K562 (cell line): ENCODE data around the gene WWC2. TPM values are rescaled to one million over a fixed set of nuclear protein-coding genes. Genes with fewer than 3 reads are reported as not detected.
A peak's percentile ranks its signal among the peaks of the same experiment; 100 is the strongest.

Source experiments
- ATAC-seq: fragments of 200-7000 bp; cut with Tn5 transposase; 3 replicates; pipeline ENCODE4 v1.9.1; 2020; ENCODE audit warnings: moderate library complexity
- BruUV-seq: library from RNA; stranded (reverse); fragments of 400-500 nt; replicated peaks from 2 replicates; lab custom pipeline; 2021; lab: Mats Ljungman, UMichigan
- CTCF ChIA-PET: fragments of 300-600 bp; formaldehyde crosslinking; extraction: SDS; loops from one replicate; lab custom pipeline; 2021; ENCODE audit warnings: low intra/inter-chr PET ratio; lab: Yijun Ruan, JAX
- POLR2A ChIA-PET: fragments of 300-600, 350-650 bp; sonication (Branson Sonifier 250); formaldehyde crosslinking; extraction: SDS; loops from one replicate; lab custom pipeline; 2021; ENCODE audit warnings: antibody characterized with exemption, inconsistent platforms; lab: Yijun Ruan, JAX
- DNase-seq, 4 experiments: peaks; one replicate each; pipeline versions ENCODE4 v3.0.0 to v3.0.0-alpha.2; 2011 to 2018; ENCODE audit warnings: low spot score in 3 of 4, mixed read lengths in 3 of 4; ENCODE audit errors: extremely low read depth in 1 of 4
- FAIRE-seq: peaks from 2 replicates; lab custom pipeline; 2011; peaks lifted over from hg19 to GRCh38; lab: Jason Lieb, UNC
- H2AFZ ChIP-seq: 2 replicates; pipeline ENCODE4 v1.6.0; 2011; ENCODE audit warnings: low read depth, low read length, control low read depth, inconsistent platforms
- H3K27ac ChIP-seq: fragments of 200-600 bp; 3 replicates; pipeline ENCODE4 v1.8.0; 2011; ENCODE audit warnings: low read depth, mild to moderate bottlenecking, control low read depth, inconsistent platforms, low read length, moderate library complexity, mixed read lengths; ENCODE audit errors: extremely low read depth
- H3K27me3 ChIP-seq, 2 experiments: fragments of 300-600 bp in 1 of 2; 2 replicates in 1 of 2; 3 replicates in 1 of 2; pipeline versions ENCODE4 v1.6.0 to v1.8.0; 2011; ENCODE audit warnings: inconsistent platforms in 2 of 2, low read length in 2 of 2, mild to moderate bottlenecking in 1 of 2, mixed read lengths in 1 of 2, moderate library complexity in 1 of 2; ENCODE audit not compliant: control insufficient read depth in 2 of 2, insufficient read depth in 2 of 2
- H3K36me3 ChIP-seq: fragments of 300-600 bp; 3 replicates; pipeline ENCODE4 v1.8.0; 2011; ENCODE audit warnings: mild to moderate bottlenecking, low read length, inconsistent platforms; ENCODE audit not compliant: control insufficient read depth, insufficient read depth
- H3K4me1 ChIP-seq, 2 experiments: fragments of 200-600 bp in 1 of 2; replicated peaks in 1 of 2; 2 replicates in 1 of 2; 3 replicates in 1 of 2; pipeline versions ENCODE4 v1.5.1 to v1.8.0; 2011; ENCODE audit warnings: inconsistent platforms in 2 of 2, low read length in 2 of 2, mild to moderate bottlenecking in 1 of 2, mixed read lengths in 1 of 2, moderate library complexity in 1 of 2; ENCODE audit not compliant: control insufficient read depth in 2 of 2, insufficient read depth in 2 of 2
- H3K4me2 ChIP-seq: 2 replicates; pipeline ENCODE4 v1.6.1; 2011; ENCODE audit warnings: low read length, control low read depth, inconsistent platforms, mixed read lengths; ENCODE audit not compliant: insufficient read depth
- H3K4me3 ChIP-seq: fragments of 200-600 bp; sonication (generic), shearing (Covaris generic); 2 replicates; pipeline ENCODE4 v1.5.1; 2016; ENCODE audit warnings: control low read depth, inconsistent platforms
- H3K79me2 ChIP-seq: fragments of 200-600 bp; 3 replicates; pipeline ENCODE4 v1.8.0; 2011; ENCODE audit warnings: low read length, inconsistent platforms; ENCODE audit not compliant: control insufficient read depth, insufficient read depth
- H3K9ac ChIP-seq, 2 experiments: 2 replicates each; pipeline versions ENCODE4 v1.6.0 to v1.6.1; 2011; ENCODE audit warnings: low read depth in 2 of 2, low read length in 2 of 2, control low read depth in 1 of 2, inconsistent platforms in 1 of 2, mild to moderate bottlenecking in 1 of 2, mixed read lengths in 1 of 2; ENCODE audit not compliant: insufficient read depth in 1 of 2
- H3K9me1 ChIP-seq: one replicate; pipeline ENCODE4 v1.6.0; 2011; ENCODE audit warnings: inconsistent platforms, mild to moderate bottlenecking, low read length, moderate library complexity; ENCODE audit not compliant: control insufficient read depth, insufficient read depth
- H3K9me3 ChIP-seq: replicated peaks from 2 replicates; pipeline ENCODE4 v1.5.1; 2011; ENCODE audit warnings: low read depth, low read length, inconsistent platforms; ENCODE audit not compliant: control insufficient read depth, insufficient read depth
- H4K20me1 ChIP-seq: replicated peaks from 2 replicates; pipeline ENCODE4 v1.6.1; 2011; ENCODE audit warnings: low read length, inconsistent platforms, mixed read lengths; ENCODE audit not compliant: control insufficient read depth, insufficient read depth
- C11orf30 ChIP-seq: fragments of 450-650 bp; IDR thresholded peaks from 2 replicates; pipeline ENCODE4 v1.6.1; 2016; ENCODE audit warnings: low read depth, mild to moderate bottlenecking
- HDAC6 ChIP-seq: IDR thresholded peaks from 2 replicates; pipeline ENCODE4 v1.6.1; 2012; ENCODE audit warnings: low read depth, mild to moderate bottlenecking, control low read depth, inconsistent platforms, low read length, moderate library complexity
- MEIS2 ChIP-seq: fragments of 450-650 bp; IDR thresholded peaks from 2 replicates; pipeline ENCODE4 v1.6.1; 2014; ENCODE audit warnings: mild to moderate bottlenecking; ENCODE audit not compliant: partially characterized antibody
- NRF1 ChIP-seq, 2 experiments: fragments of 450-650 bp; IDR thresholded peaks in 1 of 2; conservative IDR thresholded peaks in 1 of 2; 2 replicates each; pipeline ENCODE4 v1.6.1; 2014; ENCODE audit warnings: mild to moderate bottlenecking in 2 of 2
- SRSF7 ChIP-seq: fragments of 200-400 bp; formaldehyde crosslinking; optimal IDR thresholded peaks from 2 replicates; pipeline ENCODE3; 2017; ENCODE audit warnings: mild to moderate bottlenecking, low read depth, low read length
- TBL1XR1 ChIP-seq, 2 experiments: IDR thresholded peaks; 2 replicates each; pipeline ENCODE4 v1.6.1; 2012; ENCODE audit warnings: improper control_type of control experiment in 2 of 2, low read length in 2 of 2, mild to moderate bottlenecking in 1 of 2
- XRCC5 ChIP-seq: fragments of 200-400 bp; formaldehyde crosslinking; IDR thresholded peaks from 2 replicates; pipeline ENCODE4 v1.6.1; 2017; ENCODE audit warnings: low read depth, mild to moderate bottlenecking, low read length
- ZC3H8 ChIP-seq: fragments of 450-650 bp; IDR thresholded peaks from 2 replicates; pipeline ENCODE4 v1.6.1; 2017
- WGBS: fragments of 100-300 bp; shearing (Covaris generic); methylation state at CpG from one replicate; pipeline ENCODE4 v1.1.6; 2016; ENCODE audit warnings: low coverage, mixed read lengths; ENCODE audit not compliant: insufficient coverage; ENCODE audit errors: missing lambda C conversion rate; 5-methylcytosine and 5-hydroxymethylcytosine counted together
- in situ Hi-C: fragments of 300-500 bp; cut with MboI; formaldehyde crosslinking; loops from 4 replicates; pipeline ENCODE4 v1.15.0; 2018; ENCODE audit warnings: inconsistent platforms, mixed read lengths
- intact Hi-C: fragments of 100-400 bp; cut with micrococcal nuclease; formaldehyde crosslinking; loops from 2 replicates; pipeline ENCODE4 v1.14.2; 2022
- polyA plus RNA-seq, 8 experiments: library from polyadenylated mRNA; depleted of rRNA in 4 of 8; stranded (reverse) in 5 of 8; unstranded in 3 of 8; fragments of >200 nt; fragmentation: Nextera tagmentation in 2 of 8; fragmentation: Illumina TruSeq in 1 of 8; extraction: Ambion mirVana in 2 of 8; extraction: Trizol in 1 of 8; gene quantifications; 2 replicates each; pipeline versions ENCODE4 v1.2.1 to v1.2.3, GENCODE V29; 2011 to 2014; ENCODE audit warnings: inconsistent platforms in 1 of 8, missing spikeins in 1 of 8
- total RNA-seq, 7 experiments: library from RNA; depleted of rRNA in 6 of 7; stranded (reverse); fragments of >200 nt in 6 of 7; fragmentation: Illumina TruSeq in 2 of 7; extraction: Trizol in 2 of 7; gene quantifications; 2 replicates each; pipeline versions ENCODE4 v1.2.1 to v1.2.3, GENCODE V29; 2011 to 2021; ENCODE audit warnings: low replicate concordance in 1 of 7
- TF ChIP-seq, protein P1 (sequence below): fragments of 450-650 bp; IDR thresholded peaks from 2 replicates; pipeline ENCODE4 v1.6.1; 2016; ENCODE audit warnings: mild to moderate bottlenecking
- TF ChIP-seq, protein P2 (sequence below), 2 experiments: IDR thresholded peaks in 1 of 2; conservative IDR thresholded peaks in 1 of 2; 2 replicates each; pipeline ENCODE4 v1.6.1; 2016; ENCODE audit warnings: low read depth in 2 of 2, mild to moderate bottlenecking in 1 of 2, missing compliant biosample characterization in 1 of 2, missing genetic modification characterization in 1 of 2, moderate library complexity in 1 of 2

The WWC2 gene
- total and polyA plus RNA-seq, 9 of the 15 experiments (the other 6 are each of a cell fraction or from before 2014, with no cell fraction given): 3.7 to 39.4 (median 19.6) TPM

DNA sequence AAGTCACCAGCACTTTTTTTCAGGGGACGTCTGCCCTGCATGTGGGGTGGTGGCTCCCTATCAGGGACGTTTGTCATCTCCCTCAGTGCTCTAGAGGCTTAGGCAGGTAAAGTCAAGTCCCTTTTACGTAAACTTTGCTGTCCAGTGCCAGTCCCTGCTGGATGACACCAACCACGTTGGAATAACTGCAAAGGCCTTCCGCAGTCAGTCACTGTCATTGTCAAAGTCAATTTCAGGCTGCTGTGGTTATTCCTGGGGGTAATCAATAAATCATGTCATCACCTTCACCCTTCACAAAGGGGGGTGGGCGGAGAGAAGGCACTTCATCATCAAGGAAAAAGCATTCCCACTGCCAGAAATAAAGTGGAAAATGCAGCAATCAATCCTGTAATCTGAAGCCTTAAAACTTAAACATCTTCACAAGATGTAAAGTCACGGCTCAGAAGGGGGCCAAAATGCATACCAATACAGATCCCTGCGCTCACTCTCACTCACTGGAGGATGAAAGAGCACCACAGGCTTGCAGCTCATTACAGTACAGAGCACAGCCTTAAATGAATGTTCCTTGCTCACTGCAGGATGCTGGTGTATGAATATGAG lies 164.8 kb downstream of the WWC2 start:
- H3K79me2 ChIP-seq: no peaks in the 10 kb centered on the region

More for the DNA sequence above, 164.8 kb downstream of the WWC2 start:
- Histone ChIP-seq H3K4me1 (peaks cover 0 to 4% of the 10 kb centered on the region in 2 experiments; a peak in 3 of 5 replicates), H3K9ac (no peak overlapping the region), H2AFZ (no peak overlapping the region), H3K27me3 (no peaks in the 10 kb centered on the region), H3K27ac (no peak overlapping the region), H3K9me1 (no peaks in the 10 kb centered on the region), H4K20me1 (no peaks in the 10 kb centered on the region), H3K9me3 (no peaks in the 10 kb centered on the region), H3K4me3 (no peak overlapping the region), H3K4me2 (no peak overlapping the region), H3K36me3 (peaks cover 48% of the 10 kb centered on the region)
- in situ Hi-C loops: loop anchor here (25.0 kb wide), 1 partner anchor 802 kb away; no protein-coding TSS in a partner anchor
- no peak for ATAC-seq
- no peak for DNase-seq
- POLR2A ChIA-PET: no interaction called here
- no peak for TF ChIP-seq ZC3H8
- TF ChIP-seq TBL1XR1 (IDR thresholded peaks at IDR 0.05; ENCODE audit: low read length in 2 of 2): no peak
- no peak for TF ChIP-seq HDAC6
- peak; percentile 35 for TF ChIP-seq MEIS2
- TF ChIP-seq, protein P1, sequence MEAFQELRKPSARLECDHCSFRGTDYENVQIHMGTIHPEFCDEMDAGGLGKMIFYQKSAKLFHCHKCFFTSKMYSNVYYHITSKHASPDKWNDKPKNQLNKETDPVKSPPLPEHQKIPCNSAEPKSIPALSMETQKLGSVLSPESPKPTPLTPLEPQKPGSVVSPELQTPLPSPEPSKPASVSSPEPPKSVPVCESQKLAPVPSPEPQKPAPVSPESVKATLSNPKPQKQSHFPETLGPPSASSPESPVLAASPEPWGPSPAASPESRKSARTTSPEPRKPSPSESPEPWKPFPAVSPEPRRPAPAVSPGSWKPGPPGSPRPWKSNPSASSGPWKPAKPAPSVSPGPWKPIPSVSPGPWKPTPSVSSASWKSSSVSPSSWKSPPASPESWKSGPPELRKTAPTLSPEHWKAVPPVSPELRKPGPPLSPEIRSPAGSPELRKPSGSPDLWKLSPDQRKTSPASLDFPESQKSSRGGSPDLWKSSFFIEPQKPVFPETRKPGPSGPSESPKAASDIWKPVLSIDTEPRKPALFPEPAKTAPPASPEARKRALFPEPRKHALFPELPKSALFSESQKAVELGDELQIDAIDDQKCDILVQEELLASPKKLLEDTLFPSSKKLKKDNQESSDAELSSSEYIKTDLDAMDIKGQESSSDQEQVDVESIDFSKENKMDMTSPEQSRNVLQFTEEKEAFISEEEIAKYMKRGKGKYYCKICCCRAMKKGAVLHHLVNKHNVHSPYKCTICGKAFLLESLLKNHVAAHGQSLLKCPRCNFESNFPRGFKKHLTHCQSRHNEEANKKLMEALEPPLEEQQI: no peak
- TF ChIP-seq XRCC5: no peak
- TF ChIP-seq, protein P2, sequence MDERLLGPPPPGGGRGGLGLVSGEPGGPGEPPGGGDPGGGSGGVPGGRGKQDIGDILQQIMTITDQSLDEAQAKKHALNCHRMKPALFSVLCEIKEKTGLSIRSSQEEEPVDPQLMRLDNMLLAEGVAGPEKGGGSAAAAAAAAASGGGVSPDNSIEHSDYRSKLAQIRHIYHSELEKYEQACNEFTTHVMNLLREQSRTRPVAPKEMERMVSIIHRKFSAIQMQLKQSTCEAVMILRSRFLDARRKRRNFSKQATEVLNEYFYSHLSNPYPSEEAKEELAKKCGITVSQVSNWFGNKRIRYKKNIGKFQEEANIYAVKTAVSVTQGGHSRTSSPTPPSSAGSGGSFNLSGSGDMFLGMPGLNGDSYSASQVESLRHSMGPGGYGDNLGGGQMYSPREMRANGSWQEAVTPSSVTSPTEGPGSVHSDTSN (CRISPR knock-in tag; IDR thresholded peaks at IDR 0.05; ENCODE audit: low read depth): no peak
- TF ChIP-seq, protein P2 (tag; conservative IDR thresholded peaks at IDR 0.05; ENCODE audit: low read depth): peak; percentile 45
- TF ChIP-seq C11orf30: no peak
- no peak for TF ChIP-seq SRSF7
- TF ChIP-seq NRF1 (conservative IDR thresholded peaks at IDR 0.05 in 1 of 2, IDR thresholded peaks at IDR 0.05 in 1 of 2): no peak
- FAIRE-seq: no peak
- CTCF ChIA-PET: interaction anchor here (4.3 kb wide), 1 partner anchor 191 kb away, joined by 44 read pairs; no protein-coding TSS in a partner anchor
- no TSS peak for BruUV-seq
- intact Hi-C loops: loop anchor here (2.0 to 10.0 kb wide), 4 partner anchors 89 to 787 kb away; no protein-coding TSS in a partner anchor
- 53% methylated on average over 8 of the region's 8 CpGs for WGBS
